PC-9 (cell line): Measurements from ENCODE around the gene NUP205. TPM values are rescaled to one million over a fixed set of nuclear protein-coding genes. Genes with fewer than 3 reads are reported as not detected.
A peak's percentile ranks its signal among the peaks of the same experiment; 100 is the strongest.

ENCODE experiments used
- BruUV-seq: library from RNA; stranded (reverse); fragments of 400-500 nt; replicated peaks from 2 replicates; lab custom pipeline; 2021; lab: Mats Ljungman, UMichigan
- CTCF ChIA-PET: fragments of 300-600 bp; sonication (Branson Sonifier 250); formaldehyde crosslinking; loops from one replicate; lab custom pipeline; 2022; ENCODE audit warnings: antibody characterized with exemption; lab: Charles Lee
- POLR2A ChIA-PET: fragments of 300-600 bp; sonication (Branson Sonifier 250); formaldehyde crosslinking; loops from one replicate; lab custom pipeline; 2022; ENCODE audit warnings: antibody characterized with exemption; ENCODE audit not compliant: unreplicated experiment; lab: Charles Lee
- DNase-seq, 2 experiments: peaks; one replicate each; pipeline versions ENCODE4 v3.0.0 to v3.0.0-alpha.2; 2015 to 2022; ENCODE audit warnings: mixed read lengths in 1 of 2
- H2AFZ ChIP-seq: fragments of 200-600 bp; sonication (generic); 2 replicates; pipeline ENCODE4 v1.8.1; 2017; ENCODE audit warnings: antibody characterized with exemption
- H3F3A ChIP-seq: fragments of 200-600 bp; sonication (generic); 2 replicates; pipeline ENCODE4 v1.8.1; 2017; ENCODE audit warnings: antibody characterized with exemption, mild to moderate bottlenecking, low read depth; ENCODE audit not compliant: insufficient read depth
- H3K27ac ChIP-seq: fragments of 200-600 bp; sonication (generic); 2 replicates; pipeline ENCODE4 v1.6.1; 2016; ENCODE audit warnings: mixed run types
- H3K27me3 ChIP-seq: fragments of 200-600 bp; sonication (generic); 2 replicates; pipeline ENCODE4 v1.6.1; 2016; ENCODE audit warnings: low read depth, mixed run types; ENCODE audit not compliant: insufficient read depth
- H3K36me3 ChIP-seq: fragments of 200-600 bp; sonication (generic); 2 replicates; pipeline ENCODE4 v1.6.1; 2016; ENCODE audit warnings: low read depth, mixed run types
- H3K4me1 ChIP-seq: fragments of 200-600 bp; sonication (generic); replicated peaks from 2 replicates; pipeline ENCODE4 v1.6.1; 2016; ENCODE audit warnings: mixed run types; ENCODE audit not compliant: insufficient read depth
- H3K4me2 ChIP-seq: fragments of 200-600 bp; sonication (generic); 2 replicates; pipeline ENCODE4 v1.6.1; 2017; ENCODE audit warnings: mixed run types
- H3K4me3 ChIP-seq: fragments of 200-600 bp; sonication (generic); 2 replicates; pipeline ENCODE4 v1.6.1; 2016; ENCODE audit warnings: mixed run types
- H3K79me2 ChIP-seq: fragments of 200-600 bp; sonication (generic); 2 replicates; pipeline ENCODE4 v1.6.1; 2017; ENCODE audit warnings: low read depth, mixed run types
- H3K9me2 ChIP-seq: fragments of 200-600 bp; sonication (generic); 2 replicates; pipeline ENCODE4 v1.8.1; 2017; ENCODE audit warnings: mild to moderate bottlenecking; ENCODE audit not compliant: insufficient read depth
- H3K9me3 ChIP-seq: fragments of 200-600 bp; sonication (generic); 2 replicates; pipeline ENCODE4 v1.8.1; 2016; ENCODE audit warnings: low read depth; ENCODE audit not compliant: insufficient read depth
- H4K20me1 ChIP-seq: fragments of 200-600 bp; sonication (generic); 2 replicates; pipeline ENCODE4 v1.8.1; 2017; ENCODE audit not compliant: insufficient read depth
- CTCF ChIP-seq: fragments of 200-600 bp; sonication (generic); conservative IDR thresholded peaks from 2 replicates; pipeline ENCODE4 v1.6.1; 2017; ENCODE audit warnings: mixed run types, antibody characterized with exemption, mild to moderate bottlenecking, moderate library complexity
- EZH2 ChIP-seq: fragments of 200-600 bp; sonication (generic); IDR thresholded peaks from 2 replicates; pipeline ENCODE4 v1.8.0; 2017; ENCODE audit warnings: antibody characterized with exemption, low read depth
- intact Hi-C: fragments of 100-400 bp; cut with micrococcal nuclease; formaldehyde crosslinking; loops from one replicate; pipeline ENCODE4 v1.10.0; 2022; ENCODE audit not compliant: unreplicated experiment
- total RNA-seq: library from RNA; stranded (reverse); gene quantifications from 2 replicates; pipeline ENCODE4 v1.2.3, GENCODE V29; 2021

NUP205 gene
- total RNA-seq, 1 experiment from 2014 or later = 108 TPM

- Histone ChIP-seq H3K4me1 (no peaks in the 10 kb centered on the region), H3F3A (no peaks in the 10 kb centered on the region), H3K9me2 (no peaks in the 10 kb centered on the region), H3K79me2 (no peaks in the 10 kb centered on the region), H3K27ac (no peak overlapping the region), H3K9me3 (no peaks in the 10 kb centered on the region), H2AFZ (no peak overlapping the region), H4K20me1 (no peaks in the 10 kb centered on the region), H3K4me3 (no peak overlapping the region), H3K36me3 (no peaks in the 10 kb centered on the region), H3K27me3 (no peaks in the 10 kb centered on the region), H3K4me2 (no peak overlapping the region)
- TF ChIP-seq EZH2 (no peak), CTCF (no peak)
- peak in 1 of 2 experiments; percentile 40 for DNase-seq
- ChIA-PET POLR2A (no interaction called here), CTCF (interaction anchor here (0.6 kb wide), 1 partner anchor 578 kb away, joined by 6 read pairs; no protein-coding TSS in a partner anchor)
- no TSS peak for BruUV-seq
- intact Hi-C loops = no loop called here
These were observed 21.6 kb upstream of the NUP205 start for GRCh38 chr7:135536150-135536549.

- CTCF ChIA-PET = no interaction called here
- POLR2A ChIA-PET = no interaction called here
- Histone ChIP-seq H3F3A (no peaks in the 10 kb centered on the region), H3K27me3 (no peaks in the 10 kb centered on the region), H3K27ac (no peak overlapping the region), H3K79me2 (no peaks in the 10 kb centered on the region), H3K4me3 (no peak overlapping the region), H3K9me2 (no peaks in the 10 kb centered on the region), H3K36me3 (no peaks in the 10 kb centered on the region), H4K20me1 (no peaks in the 10 kb centered on the region), H2AFZ (no peak overlapping the region), H3K9me3 (no peaks in the 10 kb centered on the region), H3K4me1 (no peaks in the 10 kb centered on the region), H3K4me2 (no peak overlapping the region)
- TF ChIP-seq EZH2 (no peak), CTCF (no peak)
- intact Hi-C loops = no loop called here
- no TSS peak for BruUV-seq
- no peak for DNase-seq
These were observed 20.3 kb upstream of the NUP205 start for GRCh38 chr7:135537453-135537852.

- CTCF ChIA-PET = no interaction called here
- intact Hi-C loops = no loop called here
- H3K9me2 ChIP-seq = no peaks in the 10 kb centered on the region
- TF ChIP-seq CTCF = no peak
- no peak overlapping the region for H3K4me2 ChIP-seq
- POLR2A ChIA-PET = no interaction called here
- BruUV-seq = no TSS peak
- no peaks in the 10 kb centered on the region for H3K27me3 ChIP-seq
- H4K20me1 ChIP-seq = no peaks in the 10 kb centered on the region
- H3K4me1 ChIP-seq = no peaks in the 10 kb centered on the region
- no peak for DNase-seq
- H3F3A ChIP-seq = no peaks in the 10 kb centered on the region
- H3K9me3 ChIP-seq = no peaks in the 10 kb centered on the region
- no peaks in the 10 kb centered on the region for H3K36me3 ChIP-seq
- no peak overlapping the region for H3K27ac ChIP-seq
- H3K4me3 ChIP-seq = no peak overlapping the region
- no peak overlapping the region for H2AFZ ChIP-seq
- H3K79me2 ChIP-seq = no peaks in the 10 kb centered on the region
These were observed 19.8 kb upstream of the NUP205 start for GRCh38 chr7:135537905-135538304.
